A673 (cell line): ENCODE data around the gene GLIPR2. TPM values are rescaled to one million over a fixed set of nuclear protein-coding genes. Genes with fewer than 3 reads are reported as not detected.
"Not testable (repeated sequence)": the region's sequence is repeated elsewhere in the genome, so short reads cannot be mapped to it uniquely, and the experiment has no call there.

Source experiments
- Bru-seq: library from RNA; stranded (reverse); fragments of 400-500 nt; gene quantifications from one replicate; lab custom pipeline; 2021; lab: Mats Ljungman, UMichigan
- BruChase-seq, 2 experiments: library from RNA; stranded (reverse); fragments of 400-500 nt; gene quantifications; one replicate each; lab custom pipeline; 2021; lab: Mats Ljungman, UMichigan
- BruUV-seq: library from RNA; stranded (reverse); fragments of 400-500 nt; replicated peaks from 2 replicates; lab custom pipeline; 2021; lab: Mats Ljungman, UMichigan
- CTCF ChIA-PET: fragments of 300-600 bp; sonication (Branson Sonifier 250); formaldehyde crosslinking; loops from one replicate; lab custom pipeline; 2022; ENCODE audit warnings: antibody characterized with exemption; lab: Charles Lee
- POLR2A ChIA-PET: fragments of 300-600 bp; sonication (Branson Sonifier 250); formaldehyde crosslinking; loops from one replicate; lab custom pipeline; 2022; ENCODE audit warnings: antibody characterized with exemption; ENCODE audit not compliant: low non-redundant PET; lab: Charles Lee
- DNase-seq: peaks from one replicate; pipeline ENCODE4 v3.0.0-alpha.2; 2015; ENCODE audit warnings: low spot score
- H3K27ac ChIP-seq: fragments of 200-600 bp; sonication (generic); 2 replicates; pipeline ENCODE4 v1.5.1; 2016; ENCODE audit warnings: mixed run types, low read depth, mild to moderate bottlenecking, mixed read lengths, antibody characterized with exemption, low read length; ENCODE audit not compliant: poor library complexity, severe bottlenecking
- H3K27me3 ChIP-seq: fragments of 200-600 bp; sonication (generic); replicated peaks from 2 replicates; pipeline ENCODE4 v1.6.1; 2017; ENCODE audit warnings: mixed run types, low read depth, mild to moderate bottlenecking, mixed read lengths, antibody characterized with exemption, low read length; ENCODE audit not compliant: insufficient read depth, poor library complexity
- H3K36me3 ChIP-seq: fragments of 200-600 bp; sonication (generic); 2 replicates; pipeline ENCODE4 v1.6.1; 2016; ENCODE audit warnings: mixed run types, mild to moderate bottlenecking, mixed read lengths, antibody characterized with exemption, low read length; ENCODE audit not compliant: insufficient read depth, poor library complexity, severe bottlenecking
- H3K4me1 ChIP-seq: fragments of 200-600 bp; sonication (generic); 2 replicates; pipeline ENCODE4 v1.6.1; 2017; ENCODE audit warnings: mixed run types, mild to moderate bottlenecking, mixed read lengths, antibody characterized with exemption, low read length; ENCODE audit not compliant: insufficient read depth, poor library complexity, severe bottlenecking
- H3K4me3 ChIP-seq: fragments of 200-600 bp; sonication (generic); 2 replicates; pipeline ENCODE4 v1.5.1; 2016; ENCODE audit warnings: low read depth, mixed run types, mild to moderate bottlenecking, mixed read lengths, low read length; ENCODE audit not compliant: poor library complexity, severe bottlenecking
- H3K9me3 ChIP-seq: fragments of 200-600 bp; sonication (generic); 2 replicates; pipeline ENCODE4 v1.6.1; 2016; ENCODE audit warnings: mixed run types, low read depth, mild to moderate bottlenecking, mixed read lengths, antibody characterized with exemption, low read length; ENCODE audit not compliant: poor library complexity, severe bottlenecking
- CTCF ChIP-seq: fragments of 300-800, 200-600 bp; sonication (generic); conservative IDR thresholded peaks from 2 replicates; pipeline ENCODE4 v1.5.1; 2017; ENCODE audit warnings: low read depth, mild to moderate bottlenecking, antibody characterized with exemption, low read length, moderate library complexity, mixed read lengths
- EZH2 ChIP-seq: fragments of 200-600 bp; sonication (generic); IDR thresholded peaks from 2 replicates; pipeline ENCODE4 v1.6.1; 2017; ENCODE audit warnings: borderline replicate concordance, low read depth, mild to moderate bottlenecking, mixed read lengths, antibody characterized with exemption, low read length; ENCODE audit not compliant: poor library complexity, severe bottlenecking
- intact Hi-C: fragments of 100-400 bp; cut with micrococcal nuclease; formaldehyde crosslinking; loops from one replicate; pipeline ENCODE4 v1.10.0; 2022; ENCODE audit not compliant: unreplicated experiment
- long read RNA-seq: library from polyadenylated mRNA; stranded (forward); transcript quantifications from one replicate; pipeline ENCODE4 v2.0.0, GENCODE V29; 2022
- total RNA-seq: library from RNA; stranded (reverse); gene quantifications from 2 replicates; pipeline ENCODE4 v1.2.3, GENCODE V29; 2021

The GLIPR2 gene
- total RNA-seq (5.0 and 6.9 TPM in 2 replicates), Bru-seq, nascent RNA (percentile 40 among the genes with signal in this experiment), BruChase-seq, experiment 1, labeled RNA remaining after a 2-hour chase (percentile 41 among the genes with signal in this experiment), BruChase-seq, experiment 2, labeled RNA remaining after a 6-hour chase (percentile 43 among the genes with signal in this experiment)
- long read RNA-seq, transcript GLIPR2-202 (5 exons, 1,890 nt) = major isoform, 18 of 22 reads
- long read RNA-seq, partial matches to known transcripts = 1 of 22 reads
- long read RNA-seq, other reads (novel, unspliced or antisense) = 3 of 22 reads

GRCh38 chr9:36136272-36136893 lies at the start of gene GLIPR2:
Gene GLIPR2, plus strand, starts transcription at chr9:36136733. Its CDS starts 46 bp downstream, at chr9:36136779.
- no peak within 1 kb of the TSS for H3K27ac ChIP-seq
- no peaks in the 10 kb centered on the region for H3K4me1 ChIP-seq
- intact Hi-C loops = no loop called here
- ChIA-PET POLR2A (interaction anchor here (0.8 kb wide), 1 partner anchor 62 kb away, joined by 3 read pairs; no protein-coding TSS in a partner anchor), CTCF (no interaction called here)
- TF ChIP-seq CTCF (0 out of 2 replicates have a peak, but pooled peaks have one; percentile 17), EZH2 (no peak)
- peak; percentile 71 for DNase-seq
- H3K9me3 ChIP-seq = no peaks in the 10 kb centered on the region
- no TSS peak for BruUV-seq
- no peaks in the 10 kb centered on the region for H3K36me3 ChIP-seq
- peak within 1 kb of the TSS; percentile 70 for H3K4me3 ChIP-seq
- no peaks in the 10 kb centered on the region for H3K27me3 ChIP-seq

- H3K4me1 ChIP-seq, DNase-seq, H3K4me3 ChIP-seq, POLR2A ChIA-PET, H3K27ac ChIP-seq, H3K27me3 ChIP-seq, CTCF ChIA-PET, intact Hi-C loops, H3K36me3 ChIP-seq, H3K9me3 ChIP-seq, BruUV-seq: not testable (repeated sequence)
Measured at GRCh38 chr9:36087054-36087453, 49.5 kb upstream of the GLIPR2 start.

DNA sequence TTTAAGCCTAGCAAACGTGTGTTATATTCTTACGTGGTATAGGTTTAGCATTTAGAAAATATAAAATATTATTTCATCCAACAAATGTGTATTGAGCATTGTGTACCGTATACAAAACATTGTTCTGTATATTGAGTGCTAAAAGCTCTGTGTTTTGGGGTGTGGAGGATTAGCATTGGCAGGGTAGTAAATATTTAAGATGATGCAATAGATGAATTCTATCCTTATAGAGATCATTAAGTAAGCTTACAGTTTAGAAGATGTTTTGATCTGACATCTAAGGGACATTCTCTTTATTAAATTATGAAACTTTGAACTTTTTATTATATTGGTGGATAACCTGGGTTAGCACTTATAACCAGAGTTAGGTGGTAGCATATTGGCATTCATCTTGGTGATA lies 48.5 kb upstream of the GLIPR2 start:
- Histone ChIP-seq H3K27me3 (no peaks in the 10 kb centered on the region), H3K36me3 (no peaks in the 10 kb centered on the region), H3K27ac (no peak overlapping the region), H3K4me3 (no peak overlapping the region), H3K4me1 (no peaks in the 10 kb centered on the region), H3K9me3 (no peaks in the 10 kb centered on the region)
- no TSS peak for BruUV-seq
- CTCF ChIA-PET = no interaction called here
- TF ChIP-seq CTCF (no peak), EZH2 (no peak)
- intact Hi-C loops = no loop called here
- no peak for DNase-seq
- POLR2A ChIA-PET = no interaction called here
